ENCODE results near the gene CRYAB. TPM values are rescaled to one million over a fixed set of nuclear protein-coding genes. Genes with fewer than 3 reads are reported as not detected.
"Not testable (repeated sequence)": the region's sequence is repeated elsewhere in the genome, so short reads cannot be mapped to it uniquely, and the experiment has no call there.

The CRYAB gene
- total and polyA plus RNA-seq, 7 donors, result 4,737 to 12,187 (median 9,763) TPM

GRCh38 chr11:111936040-111936540, 24.5 kb upstream of the CRYAB start:
- TF ChIP-seq CTCF (IDR thresholded peaks at IDR 0.05), result no peak
- ATAC-seq (no peak), DNase-seq (no peak)
- Histone ChIP-seq H3K36me3 (ENCODE audit: insufficient read depth in 1 of 2, low read depth in 1 of 2) (no peaks in the 10 kb centered on the region), H3K4me3 (peak overlapping the region; percentile 86), H3K27me3 (ENCODE audit: insufficient read depth in 3 of 3, low read length in 2 of 3) (no peaks in the 10 kb centered on the region), H3K27ac (peak overlapping the region; percentile 89), H3K9me3 (no peaks in the 10 kb centered on the region), H3K4me1 (peaks cover 48% of the 10 kb centered on the region)
- intact Hi-C loops (cut with DNase I), result no loop called here
- WGBS, 3 donors, result 38 to 53% (median 42%) methylated on average over 3 of the region's 3 CpGs

GRCh38 chr11:111935317-111936039, 23.9 kb upstream of the CRYAB start:
- TF ChIP-seq CTCF (IDR thresholded peaks at IDR 0.05), result no peak
- Histone ChIP-seq H3K9me3 (no peaks in the 10 kb centered on the region), H3K27me3 (ENCODE audit: insufficient read depth in 3 of 3, low read length in 2 of 3) (no peaks in the 10 kb centered on the region), H3K4me1 (peaks cover 43% of the 10 kb centered on the region), H3K36me3 (ENCODE audit: insufficient read depth in 1 of 2, low read depth in 1 of 2) (no peaks in the 10 kb centered on the region), H3K4me3 (peak overlapping the region; percentile 86), H3K27ac (peak overlapping the region; percentile 89)
- ATAC-seq, result peak in 1 of 4 donors; percentile 67
- intact Hi-C loops (cut with DNase I), result no loop called here
- WGBS, 3 donors, result 46 to 52% (median 49%) methylated on average over 4 of the region's 4 CpGs
- no peak for DNase-seq

GRCh38 chr11:111934306-111934705, 22.7 kb upstream of the CRYAB start:
- WGBS, 3 donors, result 96 to 97% (median 96%) methylated on average over 1 of the region's 1 CpG
- ATAC-seq (no peak), DNase-seq (no peak)
- Histone ChIP-seq H3K36me3 (ENCODE audit: insufficient read depth in 1 of 2, low read depth in 1 of 2) (no peaks in the 10 kb centered on the region), H3K27me3 (ENCODE audit: insufficient read depth in 3 of 3, low read length in 2 of 3) (no peaks in the 10 kb centered on the region), H3K9me3 (no peaks in the 10 kb centered on the region), H3K4me1 (peaks cover 32% of the 10 kb centered on the region), H3K27ac (no peak overlapping the region), H3K4me3 (no peak overlapping the region)
- intact Hi-C loops (cut with DNase I), result no loop called here
- no peak for TF ChIP-seq CTCF (IDR thresholded peaks at IDR 0.05)

DNA sequence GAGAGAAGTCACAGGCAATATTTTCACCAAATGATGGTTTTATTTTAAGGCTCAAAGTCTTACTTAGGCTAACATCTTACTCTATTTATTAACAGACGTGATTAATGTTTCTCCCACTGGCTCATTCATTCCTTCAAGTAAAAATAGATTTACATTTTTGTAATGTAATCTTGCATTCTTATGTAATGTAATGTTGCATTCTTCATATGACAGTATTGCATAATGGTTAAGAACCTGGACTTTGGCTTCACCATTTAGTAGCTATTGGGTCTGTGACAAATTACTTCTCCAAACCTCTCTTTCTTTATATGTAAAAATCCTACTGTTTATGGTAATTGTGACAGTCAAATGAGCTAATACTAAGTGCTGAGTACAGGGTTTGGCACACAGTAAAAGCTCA, 22.3 kb upstream of the CRYAB start:
- no peak for ATAC-seq
- Histone ChIP-seq H3K4me1 (peaks cover 27% of the 10 kb centered on the region), H3K27me3 (ENCODE audit: insufficient read depth in 3 of 3, low read length in 2 of 3) (no peaks in the 10 kb centered on the region), H3K27ac (no peak overlapping the region), H3K36me3 (ENCODE audit: insufficient read depth in 1 of 2, low read depth in 1 of 2) (no peaks in the 10 kb centered on the region), H3K4me3 (no peak overlapping the region), H3K9me3 (no peaks in the 10 kb centered on the region)
- 61 to 80% (median 70%) methylated on average over 1 of the region's 1 CpG for WGBS, 3 donors
- no peak for DNase-seq
- intact Hi-C loops (cut with DNase I), result loop anchor here in 1 of 2 donors (2.0 kb wide), 1 partner anchor 47 kb away; no protein-coding TSS in a partner anchor
- no peak for TF ChIP-seq CTCF (IDR thresholded peaks at IDR 0.05)

DNA sequence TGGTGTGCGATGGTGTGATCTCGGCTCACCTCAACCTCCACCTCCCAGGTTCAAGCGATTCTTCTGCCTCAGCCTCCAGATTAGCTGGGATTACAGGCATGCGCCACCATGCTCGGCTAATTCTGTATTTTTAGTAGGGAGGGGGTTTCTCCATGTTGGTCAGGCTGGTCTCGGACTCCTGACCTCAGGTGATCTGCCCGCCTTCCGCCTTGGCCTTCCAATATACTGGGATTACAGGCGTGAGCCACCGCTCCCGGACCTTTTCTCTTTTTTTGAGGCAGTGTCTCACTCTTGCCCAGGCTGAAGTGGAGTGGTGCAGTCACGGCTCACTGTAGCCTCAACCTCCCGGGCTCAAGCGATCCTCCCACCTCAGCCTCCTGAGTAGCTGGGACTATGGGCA, 21.6 kb upstream of the CRYAB start:
- not testable (repeated sequence) for H3K27ac ChIP-seq; H3K27me3 ChIP-seq (ENCODE audit: insufficient read depth in 3 of 3, low read length in 2 of 3); DNase-seq; H3K4me3 ChIP-seq; ATAC-seq; H3K9me3 ChIP-seq; H3K36me3 ChIP-seq (ENCODE audit: insufficient read depth in 1 of 2, low read depth in 1 of 2)
- WGBS, 3 donors, result 92 to 95% (median 94%) methylated on average over 14 of the region's 14 CpGs
- intact Hi-C loops (cut with DNase I), result loop anchor here in 1 of 2 donors (2.0 kb wide), 1 partner anchor 48 kb away; no protein-coding TSS in a partner anchor
- H3K4me1 ChIP-seq, result peaks cover 20% of the 10 kb centered on the region

Data from psoas muscle (tissue), 8 donors.